SK-N-SH (cell line): ENCODE data around the gene ATOSB. TPM values are rescaled to one million over a fixed set of nuclear protein-coding genes. Genes with fewer than 3 reads are reported as not detected.

Experiments used
- CTCF ChIA-PET: fragments of 300-600, 350-600 bp; formaldehyde crosslinking; extraction: SDS; loops from one replicate; lab custom pipeline; 2021; lab: Yijun Ruan, JAX
- POLR2A ChIA-PET: fragments of 350-600 bp; sonication (Branson Sonifier 250); formaldehyde crosslinking; extraction: SDS; loops from one replicate; lab custom pipeline; 2020; ENCODE audit warnings: antibody characterized with exemption, inconsistent platforms; lab: Yijun Ruan, JAX
- DNase-seq: peaks from one replicate; pipeline ENCODE4 v3.0.0; 2012
- H2AFZ ChIP-seq: fragments of 200-600 bp; sonication (generic); 2 replicates; pipeline ENCODE4 v1.8.1; 2016; ENCODE audit warnings: antibody characterized with exemption, mild to moderate bottlenecking, low read depth
- H3F3A ChIP-seq: fragments of 200-600 bp; sonication (generic); replicated peaks from 2 replicates; pipeline ENCODE3; 2016; ENCODE audit warnings: antibody characterized with exemption, mild to moderate bottlenecking; ENCODE audit not compliant: insufficient read depth
- H3K27ac ChIP-seq, 2 experiments: fragments of 200-500 bp in 1 of 2; fragments of 200-600 bp in 1 of 2; sonication (Bioruptor generic) in 1 of 2; sonication (generic), shearing (Covaris generic) in 1 of 2; 2 replicates each; pipeline versions ENCODE4 v1.5.1 to v1.6.1; 2014 to 2016; ENCODE audit warnings: low read depth in 2 of 2, inconsistent platforms in 1 of 2, low read length in 1 of 2, mild to moderate bottlenecking in 1 of 2, mixed read lengths in 1 of 2
- H3K27me3 ChIP-seq: fragments of 200-600 bp; sonication (generic), shearing (Covaris generic); 2 replicates; pipeline ENCODE4 v1.6.1; 2016; ENCODE audit warnings: mixed run types; ENCODE audit not compliant: insufficient read depth
- H3K36me3 ChIP-seq, 2 experiments: fragments of 200-500 bp in 1 of 2; fragments of 200-600 bp in 1 of 2; sonication (Bioruptor generic) in 1 of 2; sonication (generic) in 1 of 2; replicated peaks in 1 of 2; 2 replicates each; pipeline versions ENCODE3 to v1.5.1; 2014 to 2016; ENCODE audit warnings: low read length in 1 of 2, mild to moderate bottlenecking in 1 of 2; ENCODE audit not compliant: insufficient read depth in 2 of 2, control insufficient read depth in 1 of 2
- H3K4me1 ChIP-seq, 2 experiments: fragments of 200-500 bp in 1 of 2; fragments of 200-600 bp in 1 of 2; sonication (Bioruptor generic) in 1 of 2; sonication (generic), shearing (Covaris generic) in 1 of 2; 2 replicates each; pipeline versions ENCODE4 v1.5.1 to v1.6.1; 2014 to 2016; ENCODE audit warnings: low read depth in 1 of 2, low read length in 1 of 2, mixed run types in 1 of 2; ENCODE audit not compliant: insufficient read depth in 2 of 2, control insufficient read depth in 1 of 2
- H3K4me2 ChIP-seq: fragments of 200-600 bp; sonication (generic), shearing (Covaris generic); 2 replicates; pipeline ENCODE4 v1.6.1; 2017; ENCODE audit warnings: mixed run types
- H3K4me3 ChIP-seq, 2 experiments: fragments of 200-500 bp in 1 of 2; fragments of 200-600 bp in 1 of 2; sonication (Bioruptor generic) in 1 of 2; sonication (generic), shearing (Covaris generic) in 1 of 2; 2 replicates each; pipeline versions ENCODE4 v1.5.1 to v1.8.1; 2014 to 2016; ENCODE audit warnings: low read depth in 2 of 2, inconsistent platforms in 1 of 2, low read length in 1 of 2, mild to moderate bottlenecking in 1 of 2, mixed read lengths in 1 of 2, moderate library complexity in 1 of 2
- H3K79me2 ChIP-seq: fragments of 200-600 bp; sonication (generic); 2 replicates; pipeline ENCODE4 v1.8.1; 2017; ENCODE audit warnings: mild to moderate bottlenecking; ENCODE audit not compliant: insufficient read depth
- H3K9ac ChIP-seq: fragments of 200-600 bp; sonication (generic); 2 replicates; pipeline ENCODE4 v1.6.1; 2017; ENCODE audit warnings: mixed run types
- H3K9me2 ChIP-seq: fragments of 200-600 bp; sonication (generic); 2 replicates; pipeline ENCODE4 v1.6.1; 2017; ENCODE audit warnings: mixed run types
- H3K9me3 ChIP-seq: fragments of 200-600 bp; sonication (generic); 2 replicates; pipeline ENCODE4 v1.6.1; 2017; ENCODE audit warnings: mixed run types, mild to moderate bottlenecking, moderate library complexity
- H4K20me1 ChIP-seq: fragments of 200-600 bp; sonication (generic); 2 replicates; pipeline ENCODE4 v1.6.1; 2017; ENCODE audit warnings: mild to moderate bottlenecking, mixed run types; ENCODE audit not compliant: insufficient read depth
- CTCF ChIP-seq: fragments of 200-600 bp; sonication (generic); IDR thresholded peaks from 2 replicates; pipeline ENCODE4 v1.6.1; 2017; ENCODE audit warnings: antibody characterized with exemption, mild to moderate bottlenecking, moderate library complexity
- EP300 ChIP-seq, 2 experiments: IDR thresholded peaks; 2 replicates each; pipeline versions ENCODE4 v1.4.0 to v1.6.1; 2012; ENCODE audit warnings: borderline replicate concordance in 1 of 2, low read depth in 1 of 2, low read length in 1 of 2
- EZH2phosphoT487 ChIP-seq: fragments of 200-600 bp; sonication (generic); IDR thresholded peaks from 2 replicates; pipeline ENCODE4 v1.6.1; 2017; ENCODE audit warnings: low read depth, mixed run types, mild to moderate bottlenecking, antibody characterized with exemption, moderate library complexity, borderline replicate concordance
- FOSL2 ChIP-seq: IDR thresholded peaks from 2 replicates; pipeline ENCODE4 v1.4.0; 2012; ENCODE audit warnings: low read depth, mild to moderate bottlenecking, moderate library complexity, borderline replicate concordance
- GATA2 ChIP-seq: sonication (generic); formaldehyde crosslinking; IDR thresholded peaks from 2 replicates; pipeline ENCODE4 v1.5.0; 2020; ENCODE audit warnings: mild to moderate bottlenecking, missing genetic modification reagents
- MEF2A ChIP-seq: IDR thresholded peaks from 2 replicates; pipeline ENCODE4 v1.4.0; 2012; ENCODE audit warnings: low read depth, borderline replicate concordance
- MXI1 ChIP-seq: IDR thresholded peaks from 2 replicates; pipeline ENCODE4 v1.6.1; 2012; ENCODE audit warnings: mild to moderate bottlenecking, low read depth, low read length, improper control_type of control experiment
- NFIC ChIP-seq: IDR thresholded peaks from 2 replicates; pipeline ENCODE4 v1.4.0; 2012; ENCODE audit warnings: borderline replicate concordance
- NRF1 ChIP-seq: IDR thresholded peaks from 2 replicates; pipeline ENCODE4 v1.6.1; 2012; ENCODE audit warnings: low read depth, mild to moderate bottlenecking, low read length
- PBX3 ChIP-seq: IDR thresholded peaks from 2 replicates; pipeline ENCODE4; 2012
- REST ChIP-seq: IDR thresholded peaks from 2 replicates; pipeline ENCODE4 v1.6.1; 2012; ENCODE audit warnings: mild to moderate bottlenecking, low read depth, low read length, moderate library complexity
- RFX5 ChIP-seq: IDR thresholded peaks from 2 replicates; pipeline ENCODE4 v1.6.1; 2012; ENCODE audit warnings: mild to moderate bottlenecking, improper control_type of control experiment, low read length
- RXRA ChIP-seq: IDR thresholded peaks from 2 replicates; pipeline ENCODE4 v1.4.0; 2012; ENCODE audit warnings: low read depth, mild to moderate bottlenecking, borderline replicate concordance
- YY1 ChIP-seq: IDR thresholded peaks from 2 replicates; pipeline ENCODE4 v1.4.0; 2012; ENCODE audit warnings: low read depth, mild to moderate bottlenecking
- WGBS: methylation state at CpG from one replicate; pipeline ENCODE4 v1.1.6; 2017; ENCODE audit warnings: low lambda C conversion rate; 5-methylcytosine and 5-hydroxymethylcytosine counted together
- polyA plus RNA-seq, 3 experiments: library from polyadenylated mRNA; depleted of rRNA; stranded (reverse); fragments of >200 nt; gene quantifications; 2 replicates each; pipeline ENCODE4 v1.2.3, GENCODE V29; 2012

The ATOSB gene
- polyA plus RNA-seq, 1 of the 3 experiments (the other 2 are of a cell fraction) = 42.6 TPM

GRCh38 chr9:35097573-35097972 is 18.1 kb downstream of the ATOSB start:
- H2AFZ ChIP-seq = no peak overlapping the region
- ChIA-PET CTCF (interaction anchor here (1.1 to 7.4 kb wide), 3 partner anchors 26 to 199 kb away, joined by 4 to 54 read pairs (median 19); partner anchors contain the start of gene VCP), POLR2A (interaction anchor here (1.2 kb wide), 1 partner anchor 16 kb away, joined by 3 read pairs; no protein-coding TSS in a partner anchor)
- peaks cover 19 to 39% of the 10 kb centered on the region in 2 experiments for H3K36me3 ChIP-seq
- TF ChIP-seq MEF2A = no peak
- TF ChIP-seq RFX5 = no peak
- no peak for TF ChIP-seq REST
- TF ChIP-seq EZH2phosphoT487 = no peak
- TF ChIP-seq NRF1 = no peak
- TF ChIP-seq CTCF = no peak
- TF ChIP-seq GATA2 = no peak
- TF ChIP-seq MXI1 = no peak
- TF ChIP-seq NFIC = no peak
- no peak for TF ChIP-seq YY1
- TF ChIP-seq PBX3 = no peak
- TF ChIP-seq RXRA = no peak
- no peak for TF ChIP-seq FOSL2
- TF ChIP-seq EP300 (IDR thresholded peaks at IDR 0.05; ENCODE audit: borderline replicate concordance in 1 of 2, low read depth in 1 of 2, low read length in 1 of 2) = no peak
- DNase-seq = no peak
- no peaks in the 10 kb centered on the region for H3K27me3 ChIP-seq
- H3K27ac ChIP-seq = no peak overlapping the region
- H3K4me2 ChIP-seq = no peak overlapping the region
- 87% methylated on average over 3 of the region's 3 CpGs for WGBS
- no peaks in the 10 kb centered on the region for H4K20me1 ChIP-seq
- no peaks in the 10 kb centered on the region for H3K9me3 ChIP-seq
- no peak overlapping the region for H3K9ac ChIP-seq
- H3F3A ChIP-seq = peaks cover 9% of the 10 kb centered on the region
- no peaks in the 10 kb centered on the region for H3K9me2 ChIP-seq
- peaks cover 12 to 23% of the 10 kb centered on the region in 2 experiments; a peak in 3 of 4 replicates for H3K4me1 ChIP-seq
- H3K79me2 ChIP-seq = peaks cover 29% of the 10 kb centered on the region
- no peak overlapping the region for H3K4me3 ChIP-seq
